Activated CD4-positive, alpha-beta T cell treated with anti-CD3 and anti-CD28 coated beads, Interleukin-2, amount 50 U/mL, for 1 hour (primary cell): ENCODE results near the gene RDH8.

Experiments used
- DNase-seq: peaks from one replicate; pipeline ENCODE4 v3.0.0-alpha.2; 2020

RDH8 gene

DNA sequence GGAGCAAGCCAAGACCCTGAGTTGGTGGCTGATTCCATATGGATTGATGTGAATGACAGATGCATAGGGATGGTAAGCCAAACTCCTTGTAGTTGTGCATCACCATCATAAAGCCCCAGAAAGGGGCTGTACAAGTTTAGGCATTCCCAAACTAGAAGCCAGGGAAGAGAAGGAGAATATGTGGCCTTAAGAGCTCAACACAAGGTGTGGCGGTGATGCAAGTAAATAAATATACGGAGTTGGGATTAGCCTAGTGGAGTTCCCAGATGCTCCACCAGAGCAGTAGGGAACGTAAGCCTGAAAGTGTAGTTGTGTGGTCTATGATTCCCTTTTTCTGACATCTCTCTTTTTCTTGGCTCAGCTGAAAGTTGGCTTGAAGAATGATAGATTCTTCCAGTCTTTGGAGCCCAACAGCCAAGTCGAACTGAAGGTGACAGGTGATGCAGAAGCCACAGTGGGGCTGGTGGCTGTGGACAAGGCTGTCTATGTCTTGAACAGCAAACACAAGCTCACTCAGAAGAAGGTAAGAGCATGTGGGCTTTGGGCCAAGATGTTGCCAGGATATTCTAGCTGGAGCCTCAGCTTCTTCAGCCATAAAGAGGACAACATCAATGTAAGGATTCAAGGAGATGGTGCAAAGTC is 30.1 kb downstream of the RDH8 start:
- DNase-seq, result no peak

DNA sequence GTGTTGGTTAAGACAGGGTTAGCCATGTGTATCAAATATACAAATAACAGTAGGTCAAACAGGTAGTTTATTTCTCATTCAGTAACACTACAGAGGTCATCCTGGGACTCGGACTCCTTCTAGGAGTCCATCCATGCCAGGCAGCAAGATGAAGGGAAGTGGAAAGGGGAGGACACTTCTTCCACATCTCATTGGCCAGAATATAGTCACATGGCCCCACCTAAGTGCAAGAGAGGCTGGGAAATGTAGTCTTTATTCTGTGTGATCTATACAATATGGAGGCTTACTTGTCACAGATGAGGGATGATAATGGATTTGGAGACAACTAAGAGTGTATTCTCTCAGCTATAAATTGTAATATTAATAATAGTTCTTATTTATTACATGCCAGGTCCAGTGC is 31.1 kb downstream of the RDH8 start:
- no peak for DNase-seq

DNA sequence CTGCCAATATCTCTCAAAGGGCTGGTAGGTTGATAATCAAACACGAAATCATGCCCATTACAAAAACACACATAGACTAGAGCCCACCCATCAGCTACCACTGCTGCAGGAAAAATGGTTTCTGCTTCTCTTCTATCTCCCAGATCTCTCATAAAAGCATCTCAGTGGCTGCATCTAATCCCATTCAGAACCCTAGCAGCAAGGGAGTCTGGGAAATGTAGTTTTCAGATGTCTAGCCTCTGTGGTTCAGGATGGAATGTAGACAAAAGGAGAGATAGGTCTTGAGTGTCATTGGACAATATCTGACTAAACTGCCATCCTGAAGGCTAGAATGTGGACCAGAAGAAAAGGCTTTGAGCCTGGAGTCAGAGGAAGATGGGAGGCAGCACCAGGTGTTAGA is 32.1 kb downstream of the RDH8 start:
- no peak for DNase-seq

DNA sequence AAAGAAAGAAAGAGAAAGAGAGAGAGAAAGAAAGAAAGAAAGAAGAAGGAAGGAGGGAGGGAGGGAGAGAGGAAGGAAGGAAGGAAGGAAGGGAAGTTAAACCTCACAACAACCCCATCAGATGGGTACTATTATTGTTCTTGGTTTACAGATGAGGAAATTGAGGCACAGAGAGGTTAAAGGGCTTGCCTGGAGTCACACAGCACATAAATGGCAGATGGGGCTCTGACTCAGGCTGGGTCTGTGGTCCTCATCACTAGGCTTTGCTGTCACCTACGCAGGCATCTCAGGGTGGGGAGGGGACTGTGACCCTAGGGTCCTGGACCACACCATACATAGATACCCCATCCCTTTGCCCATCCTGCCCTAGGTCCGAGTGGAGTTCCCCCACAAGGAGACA is 36.3 kb downstream of the RDH8 start:
- DNase-seq, result no peak

DNA sequence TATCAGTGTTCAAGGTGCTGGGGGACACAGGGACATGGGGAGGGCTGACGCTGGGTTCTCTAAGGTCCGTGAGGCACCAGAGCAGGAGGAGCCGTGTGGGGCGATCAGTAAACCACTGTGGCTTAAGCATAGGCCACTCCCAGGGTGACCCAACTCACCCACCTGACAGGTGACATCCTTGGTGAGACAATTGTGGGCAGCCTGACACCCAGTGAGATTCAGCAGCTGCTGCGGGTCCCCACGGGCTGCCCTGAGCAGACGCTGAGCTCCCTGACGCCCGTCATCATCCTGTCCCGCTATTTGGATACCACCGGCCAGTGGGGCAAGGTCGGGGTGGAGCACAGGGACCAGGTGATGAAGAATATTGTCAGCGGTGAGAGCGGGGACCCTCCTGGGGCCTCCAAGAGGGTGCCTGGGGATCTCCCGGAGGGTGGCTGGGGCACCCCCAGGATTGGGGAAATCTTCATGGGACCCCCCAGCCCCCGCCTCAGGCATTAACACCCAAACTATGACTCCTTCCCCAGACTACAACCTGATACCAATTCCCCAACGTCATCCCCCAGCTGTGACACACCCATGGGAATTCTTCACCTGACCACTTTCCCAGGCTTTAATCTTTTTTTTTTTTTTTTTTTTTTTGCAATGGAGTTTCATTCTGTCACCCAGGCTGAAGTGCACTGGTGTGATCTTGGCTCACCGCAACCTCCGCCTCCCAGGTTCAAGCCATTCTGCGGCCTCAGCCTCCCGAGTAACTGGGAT is 39.5 kb downstream of the RDH8 start:
- no peak for DNase-seq

DNA sequence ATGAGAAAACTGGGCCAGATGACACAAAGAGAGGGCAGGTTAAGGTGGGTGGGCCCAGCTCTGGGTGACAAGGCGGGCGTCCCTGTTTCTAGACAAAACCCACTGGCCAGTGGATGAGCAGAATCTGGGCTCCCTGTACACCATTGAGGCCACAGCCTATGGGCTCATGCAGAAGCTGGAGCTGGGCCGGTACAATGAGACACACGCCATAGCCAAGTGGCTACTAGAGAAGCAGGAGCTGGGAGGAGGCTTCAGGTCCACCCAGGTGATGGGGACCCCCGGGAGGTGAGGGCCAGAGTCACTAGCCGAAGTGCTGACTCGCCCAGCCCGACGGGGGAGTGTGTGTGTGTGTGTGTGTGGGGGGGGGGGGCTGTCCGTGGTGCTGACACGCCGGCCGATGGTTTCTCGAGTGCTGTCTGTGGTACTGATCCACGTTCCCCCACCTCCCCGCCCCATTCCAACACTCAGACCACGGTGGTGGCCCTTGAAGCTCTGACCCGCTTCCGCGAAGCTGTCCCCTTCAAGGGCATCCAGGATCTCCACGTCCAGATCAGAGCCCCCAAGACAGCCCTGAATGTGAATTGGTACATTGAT is 48.5 kb downstream of the RDH8 start:
- no peak for DNase-seq

DNA sequence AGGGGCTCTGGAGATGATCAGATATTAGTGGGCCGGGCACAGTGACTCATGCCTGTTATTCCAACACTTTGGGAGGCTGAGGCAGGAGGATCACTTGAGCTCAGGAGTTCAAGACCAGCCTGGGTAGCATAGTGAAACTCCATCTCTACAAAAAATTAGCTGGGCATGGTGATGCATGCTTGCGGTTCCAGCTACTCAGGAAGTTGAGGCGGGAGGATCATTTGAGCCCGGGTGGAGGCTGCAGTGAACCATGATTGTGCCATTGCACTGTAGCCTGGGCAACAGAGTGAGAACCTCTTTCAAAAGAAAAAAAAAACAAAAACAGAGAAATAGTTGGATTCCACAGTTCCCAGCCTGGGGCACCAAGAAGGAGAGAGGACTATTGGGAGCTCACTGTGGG is 54.9 kb downstream of the RDH8 start:
- DNase-seq, result no peak

DNA sequence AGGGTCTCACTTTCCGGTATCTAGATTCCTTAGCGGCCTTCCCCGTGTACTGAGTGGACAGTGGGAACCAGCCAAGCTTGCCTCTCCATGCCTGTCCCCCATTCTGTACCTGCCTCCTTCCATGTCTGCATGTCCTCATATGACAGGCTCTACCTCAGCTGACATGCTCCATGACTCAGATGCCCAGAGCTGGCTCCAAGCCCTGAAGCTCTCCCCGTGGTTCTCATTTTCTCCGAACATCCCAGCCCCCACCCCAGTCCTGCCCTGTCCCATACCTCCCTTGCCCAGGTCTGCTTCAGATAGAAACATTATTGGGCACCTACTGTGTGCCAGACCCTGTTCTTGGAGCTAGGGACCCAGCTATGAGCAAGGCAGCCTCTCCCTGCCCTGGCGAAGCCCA is 55.8 kb downstream of the RDH8 start:
- no peak for DNase-seq

DNA sequence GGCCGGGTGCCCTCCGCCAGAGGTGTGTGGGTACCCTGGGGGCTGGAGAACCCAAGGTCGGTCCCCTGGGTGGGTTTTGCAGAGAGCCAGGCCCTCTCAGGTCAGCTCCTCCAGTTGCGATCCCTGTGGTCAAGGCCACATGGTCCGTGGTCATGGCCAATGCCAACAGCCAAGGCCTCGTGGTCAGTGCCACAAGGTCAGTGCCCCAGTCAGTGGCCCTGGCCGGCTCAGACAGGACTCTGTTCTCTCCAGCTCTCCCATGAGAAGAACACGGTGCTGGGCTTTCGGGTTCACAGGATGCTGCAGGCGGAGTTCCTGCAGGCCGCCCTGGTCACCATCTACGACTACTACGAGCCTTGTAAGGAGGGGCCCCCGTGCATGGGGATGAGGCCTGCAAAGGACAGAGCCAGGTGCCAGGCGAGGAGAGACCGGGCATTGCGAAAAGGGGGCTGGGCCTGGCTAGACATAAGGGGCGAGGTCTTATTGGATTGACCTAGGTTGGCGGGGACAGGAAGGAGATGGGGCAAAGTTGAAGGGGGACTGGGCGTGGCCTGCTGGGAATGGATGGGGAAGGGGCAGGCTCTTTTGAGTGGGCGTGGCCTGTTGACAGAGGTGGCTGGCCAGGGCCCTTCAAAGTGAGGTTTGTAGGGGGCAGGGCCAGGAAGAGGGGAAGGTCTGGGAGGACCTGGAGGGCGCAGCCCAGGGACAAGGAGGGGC is 57.6 kb downstream of the RDH8 start:
- DNase-seq, result no peak
